SK-N-DZ (cell line): ENCODE measurements around the gene PIK3AP1. TPM values are rescaled to one million over a fixed set of nuclear protein-coding genes. Genes with fewer than 3 reads are reported as not detected.
"Not testable (repeated sequence)": the region's sequence is repeated elsewhere in the genome, so short reads cannot be mapped to it uniquely, and the experiment has no call there.

Experiments used
- DNase-seq: peaks from one replicate; pipeline ENCODE4 v3.0.0-alpha.2; 2015; ENCODE audit warnings: low spot score
- polyA plus RNA-seq, 2 experiments: library from polyadenylated mRNA; depleted of rRNA; stranded (reverse); fragments of >200 nt; gene quantifications; 2 replicates each; pipeline ENCODE4 v1.2.3, GENCODE V29; 2014

Gene PIK3AP1, protein sequence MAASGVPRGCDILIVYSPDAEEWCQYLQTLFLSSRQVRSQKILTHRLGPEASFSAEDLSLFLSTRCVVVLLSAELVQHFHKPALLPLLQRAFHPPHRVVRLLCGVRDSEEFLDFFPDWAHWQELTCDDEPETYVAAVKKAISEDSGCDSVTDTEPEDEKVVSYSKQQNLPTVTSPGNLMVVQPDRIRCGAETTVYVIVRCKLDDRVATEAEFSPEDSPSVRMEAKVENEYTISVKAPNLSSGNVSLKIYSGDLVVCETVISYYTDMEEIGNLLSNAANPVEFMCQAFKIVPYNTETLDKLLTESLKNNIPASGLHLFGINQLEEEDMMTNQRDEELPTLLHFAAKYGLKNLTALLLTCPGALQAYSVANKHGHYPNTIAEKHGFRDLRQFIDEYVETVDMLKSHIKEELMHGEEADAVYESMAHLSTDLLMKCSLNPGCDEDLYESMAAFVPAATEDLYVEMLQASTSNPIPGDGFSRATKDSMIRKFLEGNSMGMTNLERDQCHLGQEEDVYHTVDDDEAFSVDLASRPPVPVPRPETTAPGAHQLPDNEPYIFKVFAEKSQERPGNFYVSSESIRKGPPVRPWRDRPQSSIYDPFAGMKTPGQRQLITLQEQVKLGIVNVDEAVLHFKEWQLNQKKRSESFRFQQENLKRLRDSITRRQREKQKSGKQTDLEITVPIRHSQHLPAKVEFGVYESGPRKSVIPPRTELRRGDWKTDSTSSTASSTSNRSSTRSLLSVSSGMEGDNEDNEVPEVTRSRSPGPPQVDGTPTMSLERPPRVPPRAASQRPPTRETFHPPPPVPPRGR
- 0.31 and 0.59 TPM in 2 replicates for polyA plus RNA-seq (2014; cell fraction: cytosol; rRNA removed)
- 0.21 and 0.35 TPM in 2 replicates for polyA plus RNA-seq (2014; cell fraction: nucleus; rRNA removed)

DNA sequence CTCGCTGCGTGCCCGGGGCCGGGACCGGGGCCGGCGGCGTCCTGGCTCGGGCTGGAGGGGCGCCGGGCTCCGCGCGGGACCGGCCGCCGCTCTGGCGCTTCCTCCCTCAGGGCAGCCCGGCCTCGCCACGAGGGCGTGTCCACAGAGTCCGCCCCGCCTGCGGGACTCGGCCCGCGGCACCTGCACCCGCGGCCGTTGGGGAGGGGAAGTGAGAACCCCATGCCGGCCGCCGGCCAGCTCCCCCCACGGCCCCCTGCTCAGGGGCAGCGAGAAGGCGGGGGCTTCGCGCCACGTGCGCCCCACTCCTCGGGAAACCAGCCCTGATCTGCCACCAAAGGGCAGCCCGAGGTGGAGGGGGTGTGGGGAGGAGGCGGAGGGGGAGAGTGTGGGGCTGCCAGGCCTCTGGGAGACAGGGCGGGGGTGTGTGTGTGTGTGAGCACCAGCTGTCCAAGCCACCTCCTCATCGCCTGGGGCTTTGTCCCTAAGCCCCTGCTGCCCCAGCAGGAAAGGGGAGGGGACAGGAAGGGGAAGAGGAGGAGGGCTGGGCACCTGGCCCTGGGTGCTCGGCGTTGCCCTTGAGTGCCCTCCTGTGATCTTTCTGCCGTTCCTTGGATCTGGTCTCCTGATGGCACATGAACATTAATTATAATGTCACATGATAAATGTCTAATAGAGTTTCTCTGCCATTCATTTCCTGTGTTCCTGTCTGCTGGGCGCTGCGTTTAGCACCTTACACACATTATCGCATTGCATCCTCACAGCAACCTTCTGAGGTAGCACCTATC is at the start of gene PIK3AP1:
Gene PIK3AP1, minus strand, starts transcription at position 93 of the 785 bp plus-strand sequence. CDS start 120 bp downstream, outside the sequence.
- DNase-seq, result peak; percentile 26

DNA sequence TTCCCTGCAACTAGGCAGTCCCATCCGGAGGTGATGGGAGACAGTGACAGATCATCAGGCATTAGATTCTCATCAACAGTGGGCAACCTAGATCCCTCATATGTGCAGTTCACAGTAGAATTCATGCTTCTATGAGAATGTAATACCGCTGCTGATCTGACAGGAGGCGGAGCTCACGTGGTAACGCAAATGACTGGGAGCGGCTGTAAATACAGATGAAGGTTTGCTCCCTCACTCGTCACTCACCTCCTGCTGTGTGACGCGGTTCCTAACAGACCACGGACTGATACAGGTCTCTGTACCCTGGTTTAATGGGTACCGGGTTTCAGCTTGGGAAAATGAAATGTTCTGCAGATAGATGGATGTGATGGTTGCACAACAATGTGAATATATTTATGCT is 47.8 kb upstream of the PIK3AP1 start:
- no peak for DNase-seq

DNA sequence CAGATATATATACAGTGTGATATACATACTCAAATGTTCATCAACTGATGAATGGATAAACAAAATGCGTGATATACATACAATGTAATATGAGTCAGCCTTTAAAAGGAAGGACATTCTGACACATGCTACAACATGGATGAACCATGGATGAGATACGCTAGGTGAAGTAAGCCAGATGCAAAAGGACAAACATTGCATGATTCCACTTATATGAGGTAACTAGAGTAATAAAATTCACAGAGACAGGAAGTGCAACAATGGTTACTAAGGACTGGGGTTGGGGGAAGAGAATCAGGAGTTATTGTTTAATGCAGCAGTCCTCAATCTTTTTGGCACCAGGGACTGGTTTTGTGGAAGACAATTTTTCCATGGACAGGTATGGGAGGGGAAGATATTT is 47.3 kb upstream of the PIK3AP1 start:
- DNase-seq, result no peak

DNA sequence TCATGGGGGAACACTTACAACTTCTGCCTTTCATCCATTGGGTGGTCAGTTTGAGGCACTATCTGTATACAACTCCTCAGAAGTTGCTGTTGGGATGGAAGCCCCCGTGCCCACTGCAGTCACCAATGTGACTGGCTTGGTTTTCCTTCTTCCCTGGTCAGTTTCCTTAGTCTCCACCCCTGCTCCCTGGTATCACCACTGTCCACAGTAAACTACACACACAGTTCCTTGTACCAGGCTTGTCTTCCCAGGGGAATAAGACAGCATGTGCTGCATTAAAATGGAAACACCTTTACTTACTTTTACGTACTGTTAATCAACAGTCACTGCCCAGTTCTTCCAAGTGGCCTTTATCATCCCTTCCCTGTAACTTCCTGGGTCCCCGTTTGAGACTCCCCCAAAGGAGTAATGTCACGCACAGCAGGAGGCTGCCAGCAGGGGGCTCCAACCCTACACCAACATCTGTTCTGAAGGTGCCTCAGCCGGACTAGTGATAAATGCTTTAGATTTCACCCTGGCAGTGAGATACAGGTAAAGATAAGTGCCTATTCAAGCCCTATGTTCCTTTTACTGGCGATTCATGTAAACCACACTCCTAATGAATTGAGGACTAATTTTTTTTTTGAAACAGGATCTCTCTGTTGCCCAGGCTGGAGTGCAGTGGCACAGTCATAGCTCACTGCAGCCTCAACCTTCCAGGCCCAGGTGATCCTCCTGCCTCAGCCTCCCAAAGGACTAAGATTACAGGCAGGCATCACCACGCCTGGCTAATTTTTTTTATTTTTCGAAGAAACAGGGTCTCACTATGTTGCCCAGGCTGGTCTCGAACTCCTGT is 45.3 kb upstream of the PIK3AP1 start:
- peak; percentile 48 for DNase-seq

DNA sequence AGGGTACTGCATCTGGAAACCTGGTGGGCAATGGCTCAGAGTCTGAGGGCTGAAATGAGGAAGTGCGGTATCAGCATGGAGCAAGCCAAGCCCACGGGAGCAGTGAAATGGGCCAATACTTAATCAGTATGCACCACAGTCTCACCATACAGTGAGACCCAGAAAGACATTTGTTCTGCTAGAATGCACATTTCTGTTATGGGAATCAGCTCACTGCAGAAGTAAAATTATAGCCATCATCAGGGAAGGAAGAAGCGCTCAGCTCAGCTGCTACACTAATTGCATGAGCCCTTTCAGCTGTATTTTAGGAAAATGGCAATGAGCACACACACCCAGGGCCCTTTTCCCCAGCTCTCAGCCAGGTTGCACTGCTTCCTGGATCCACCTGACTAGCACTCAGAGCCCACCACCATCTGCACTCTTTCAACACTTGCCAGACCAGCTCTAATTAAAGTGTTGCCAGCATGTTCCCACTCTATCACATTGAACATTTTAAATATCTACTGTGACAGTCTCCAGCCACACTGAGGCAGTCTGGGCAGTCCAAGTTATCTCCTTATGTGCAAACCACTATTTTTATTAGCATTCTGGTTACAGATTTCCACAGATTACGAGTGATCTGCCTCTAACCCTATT is 44.2 kb upstream of the PIK3AP1 start:
- DNase-seq, result no peak

DNA sequence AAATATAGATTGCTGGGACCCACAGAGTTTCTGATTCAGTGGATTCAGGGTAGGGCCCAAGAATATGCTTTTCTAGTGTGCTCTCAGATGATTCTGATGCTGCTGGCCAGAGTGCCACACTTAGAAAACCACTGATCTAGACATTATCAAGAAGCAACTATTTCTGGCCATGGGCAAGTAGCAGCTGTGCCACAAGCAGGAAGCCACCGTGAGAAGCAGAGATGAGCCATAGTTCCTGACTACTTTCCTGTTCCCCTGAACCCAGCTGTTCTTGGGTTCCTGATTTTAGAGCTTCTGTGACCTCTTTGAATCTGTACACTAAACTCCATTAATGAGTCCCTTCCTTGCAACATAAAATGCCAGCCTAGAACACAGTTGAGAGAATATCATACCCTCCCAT is 38.1 kb upstream of the PIK3AP1 start:
- DNase-seq, result no peak

DNA sequence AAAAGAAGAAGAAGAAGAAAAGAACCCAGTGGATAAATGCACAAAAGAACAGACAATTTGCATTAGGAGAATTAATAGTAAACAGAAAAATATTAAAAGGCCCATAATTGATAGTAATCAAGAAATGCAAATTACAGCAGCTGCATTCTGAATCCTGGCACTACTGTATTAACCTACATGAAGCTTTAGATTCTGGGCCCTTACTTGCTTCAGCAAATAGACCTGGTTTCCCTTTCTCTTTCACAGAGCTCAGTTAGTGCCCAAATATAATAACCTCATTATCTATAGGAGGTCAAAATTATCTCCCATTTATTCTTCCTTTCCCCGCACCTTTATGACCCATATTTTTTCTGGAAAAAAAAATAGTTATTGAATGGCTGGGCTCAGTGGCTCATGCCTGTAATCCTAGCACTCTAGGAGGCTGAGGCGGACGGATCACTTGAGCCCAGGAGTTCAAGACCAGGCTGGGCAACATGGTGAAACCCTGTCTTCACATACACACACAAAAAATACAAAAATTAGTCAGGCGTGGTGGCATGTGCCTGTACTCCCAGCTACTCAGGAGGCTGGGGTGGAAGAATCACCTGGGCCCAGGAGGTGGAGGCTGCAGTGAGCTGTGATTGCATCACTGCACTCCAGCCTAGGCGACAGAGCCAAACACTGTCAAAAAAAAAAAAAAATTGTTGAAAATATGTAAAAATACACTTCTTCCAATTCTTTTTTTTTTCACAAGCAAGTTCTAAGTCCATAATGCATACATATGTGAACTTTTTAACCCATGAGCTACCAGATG is 36.0 kb upstream of the PIK3AP1 start:
- DNase-seq, result no peak

DNA sequence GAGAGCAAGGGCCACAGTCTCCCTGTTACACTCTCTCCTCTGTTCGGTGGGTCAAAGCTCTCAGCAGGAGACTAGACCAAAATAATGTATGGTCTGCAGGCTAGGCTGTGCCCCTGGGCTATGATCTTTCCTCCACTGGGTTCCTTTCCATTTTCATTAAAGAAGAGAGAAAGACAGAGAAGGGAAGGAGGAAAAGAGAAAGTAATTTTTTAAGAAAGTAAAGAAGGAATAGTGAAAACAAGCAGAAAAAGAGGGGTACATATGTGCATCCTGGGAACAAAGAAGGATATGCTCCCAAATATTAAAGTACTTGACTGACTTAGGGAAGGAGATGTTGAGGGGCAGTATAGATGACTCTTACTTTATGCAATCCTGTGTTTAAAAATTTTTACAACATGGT is 33.6 kb upstream of the PIK3AP1 start:
- no peak for DNase-seq

DNA sequence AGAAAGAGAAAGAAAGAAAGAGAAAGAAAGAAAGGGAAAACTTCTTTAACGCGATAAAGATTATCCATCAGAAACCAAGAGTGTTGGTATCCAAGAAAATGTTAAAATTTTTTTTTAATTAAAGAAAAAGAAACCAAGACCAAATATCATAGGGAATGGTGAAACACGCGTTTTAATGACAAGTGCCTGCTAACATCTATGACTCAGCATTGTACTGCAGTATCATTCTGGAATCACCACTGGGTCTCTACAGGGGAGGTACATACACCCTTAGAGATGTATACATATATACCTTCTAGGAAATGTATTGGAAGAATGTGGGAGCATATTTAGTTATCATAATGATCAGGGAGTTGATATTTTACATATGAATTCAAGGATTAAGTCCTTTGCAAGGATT is 32.1 kb upstream of the PIK3AP1 start:
- no peak for DNase-seq

DNA sequence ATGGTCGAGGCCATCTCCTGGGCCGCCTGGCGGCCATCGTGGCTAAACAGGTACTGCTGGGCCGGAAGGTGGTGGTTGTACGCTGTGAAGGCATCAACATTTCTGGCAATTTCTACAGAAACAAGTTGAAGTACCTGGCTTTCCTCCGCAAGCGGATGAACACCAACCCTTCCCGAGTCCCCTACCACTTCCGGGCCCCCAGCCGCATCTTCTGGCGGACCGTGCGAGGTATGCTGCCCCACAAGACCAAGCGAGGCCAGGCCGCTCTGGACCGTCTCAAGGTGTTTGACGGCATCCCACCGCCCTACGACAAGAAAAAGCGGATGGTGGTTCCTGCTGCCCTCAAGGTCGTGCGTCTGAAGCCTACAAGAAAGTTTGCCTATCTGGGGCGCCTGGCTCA is 30.0 kb upstream of the PIK3AP1 start:
- not testable (repeated sequence) for DNase-seq

DNA sequence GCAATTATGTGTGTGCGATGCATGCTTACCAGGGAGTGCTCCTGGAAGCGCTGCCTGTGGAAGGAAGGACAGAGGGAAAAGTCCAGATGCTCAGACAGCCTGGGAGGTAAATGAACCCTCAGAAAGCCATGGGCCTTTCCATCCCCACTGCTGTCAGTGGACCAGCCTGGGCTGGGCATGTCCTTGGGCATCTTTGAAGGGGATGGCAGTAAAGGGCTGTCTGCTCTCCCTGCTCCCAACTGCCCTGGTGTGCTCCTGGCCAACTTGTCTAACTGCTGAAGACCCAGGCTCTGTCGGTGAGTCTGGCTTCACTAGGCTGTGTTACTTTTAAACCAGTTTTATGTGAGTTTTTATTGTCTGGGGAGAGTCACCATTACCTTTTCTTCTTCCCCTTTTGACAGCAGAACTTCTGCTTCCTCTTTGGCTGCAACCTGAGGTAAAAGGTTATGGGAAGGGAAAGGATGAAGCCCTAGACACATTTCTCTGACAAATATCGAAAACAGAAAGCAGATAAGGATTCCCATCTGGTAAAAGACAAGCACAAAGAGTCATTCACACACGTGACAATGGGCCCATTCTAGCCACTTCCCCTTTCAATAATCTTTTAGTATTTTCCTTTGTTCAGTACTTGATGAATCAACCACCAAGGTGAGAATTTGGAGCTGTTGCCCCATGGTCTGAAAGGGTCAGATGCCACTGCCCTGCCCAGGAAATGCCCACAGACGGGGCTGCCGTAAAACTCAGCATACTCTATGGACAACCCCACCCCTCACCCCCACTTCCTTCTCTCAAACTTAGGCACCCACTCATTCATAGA is 27.6 kb upstream of the PIK3AP1 start:
- no peak for DNase-seq

DNA sequence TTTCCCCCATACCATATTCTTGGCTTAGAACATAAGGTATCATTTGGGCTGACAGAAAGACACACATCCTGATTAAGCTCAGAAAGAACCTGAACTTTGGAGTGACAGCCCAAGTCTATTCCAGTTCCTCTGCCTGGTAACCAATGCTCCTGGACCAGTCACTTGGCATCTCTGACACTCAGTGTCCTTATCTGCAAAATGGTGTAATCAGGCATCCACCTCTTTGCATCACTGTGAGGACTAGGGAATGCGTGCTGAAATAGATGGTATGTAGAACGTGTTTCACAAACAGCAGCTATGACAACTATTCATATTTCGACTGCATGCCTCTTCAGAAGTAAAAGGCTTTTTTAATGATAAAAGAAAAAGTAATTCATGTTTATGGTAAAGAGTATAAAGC is 26.2 kb upstream of the PIK3AP1 start:
- DNase-seq, result no peak

DNA sequence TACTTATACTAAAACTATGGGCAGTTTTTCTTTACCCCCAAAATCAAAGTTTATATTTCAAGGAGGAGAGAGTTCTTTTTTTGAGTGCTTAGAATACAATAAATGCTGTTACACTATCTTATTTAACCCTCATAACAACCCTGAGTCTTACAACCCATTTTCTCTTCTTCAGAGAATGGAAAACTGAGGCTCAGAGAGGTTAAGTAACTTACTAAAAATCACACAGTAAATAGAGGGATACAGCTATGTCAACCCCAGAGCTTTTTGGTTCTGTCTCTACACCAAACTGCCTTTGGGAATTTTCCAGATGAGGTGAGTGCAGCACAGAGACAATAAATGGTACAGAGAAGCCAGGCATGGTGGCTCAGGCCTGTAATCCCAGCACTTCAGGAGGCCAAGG is 25.6 kb upstream of the PIK3AP1 start:
- no peak for DNase-seq

DNA sequence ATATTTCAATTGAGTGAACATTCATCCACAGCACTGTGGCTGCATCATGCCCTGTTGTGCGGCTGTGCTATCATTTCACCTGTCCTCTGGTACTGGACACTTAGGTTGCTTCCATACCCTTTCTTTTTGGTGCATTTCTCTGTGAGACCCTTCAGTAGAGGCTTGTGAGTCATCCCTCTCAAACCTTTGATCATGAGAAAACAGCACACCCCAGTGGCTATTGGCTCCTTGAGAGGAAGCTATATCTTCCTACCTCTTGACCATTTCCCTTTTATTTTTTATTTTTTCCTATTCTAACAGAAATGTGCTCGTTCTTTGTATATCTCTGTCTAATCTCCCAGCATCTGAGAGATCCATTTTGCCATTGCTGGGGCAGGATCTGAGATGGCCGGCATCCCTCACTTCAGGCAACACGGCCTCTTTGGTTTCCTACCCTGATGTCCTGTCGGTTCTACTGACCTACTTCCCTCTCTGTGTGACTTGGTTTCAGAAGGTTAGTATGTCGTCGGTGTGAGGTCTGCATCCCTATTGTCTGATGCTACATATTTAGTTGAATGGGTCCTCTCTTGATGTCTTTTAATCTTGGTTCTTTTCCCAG is 23.8 kb upstream of the PIK3AP1 start:
- no peak for DNase-seq

DNA sequence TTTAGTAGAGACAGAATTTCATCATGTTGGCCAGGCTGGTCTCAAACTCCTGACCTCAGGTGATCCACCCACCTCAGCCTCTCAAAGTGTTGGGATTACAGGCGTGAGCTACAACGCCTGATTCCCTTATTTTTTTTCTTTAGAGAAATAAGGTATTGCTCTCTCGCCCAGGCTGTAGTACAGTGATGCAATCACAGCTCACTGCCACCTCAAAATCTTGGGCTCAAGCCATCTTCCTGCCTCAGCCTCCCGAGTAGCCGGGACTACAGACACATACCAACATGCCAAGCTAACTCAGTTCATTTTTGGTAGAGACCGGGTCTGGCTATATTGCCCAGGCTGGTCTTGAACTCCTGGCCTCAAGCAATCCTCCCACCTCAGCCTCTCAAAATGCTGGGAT is 21.2 kb upstream of the PIK3AP1 start:
- DNase-seq, result not testable (repeated sequence)

DNA sequence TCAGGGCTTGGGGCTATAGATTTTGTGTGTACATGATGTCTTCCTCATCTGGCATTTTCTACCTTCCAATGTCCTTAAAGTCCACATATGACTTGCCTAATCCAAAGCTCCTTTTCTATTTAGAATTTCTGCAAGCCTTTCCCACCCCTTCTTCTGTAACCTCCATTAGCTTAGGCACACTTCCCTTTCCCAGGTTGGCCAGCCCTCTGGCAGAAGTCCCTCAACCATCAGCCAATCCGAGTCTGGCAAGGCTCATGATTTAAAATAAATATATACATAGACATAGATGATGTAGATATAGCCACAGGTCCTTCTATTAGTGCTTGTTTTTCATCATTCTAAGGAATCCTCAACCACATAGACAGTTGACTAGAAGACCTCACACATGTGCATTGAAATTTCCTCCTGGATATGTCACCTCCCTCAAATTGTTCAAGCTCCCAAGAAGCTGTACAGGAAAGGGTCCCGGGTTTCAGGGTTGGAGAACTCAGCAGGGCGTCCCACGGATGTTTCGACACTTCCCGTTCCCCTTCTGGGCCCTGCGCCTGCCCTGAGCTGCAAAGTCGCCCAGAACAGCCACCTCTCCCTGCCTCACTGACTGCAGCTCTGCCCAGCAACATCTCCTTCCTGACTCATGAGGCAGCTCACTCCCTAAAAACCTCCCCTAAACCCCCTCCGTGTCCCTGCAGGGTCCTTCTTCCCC is 20.4 kb upstream of the PIK3AP1 start:
- no peak for DNase-seq

DNA sequence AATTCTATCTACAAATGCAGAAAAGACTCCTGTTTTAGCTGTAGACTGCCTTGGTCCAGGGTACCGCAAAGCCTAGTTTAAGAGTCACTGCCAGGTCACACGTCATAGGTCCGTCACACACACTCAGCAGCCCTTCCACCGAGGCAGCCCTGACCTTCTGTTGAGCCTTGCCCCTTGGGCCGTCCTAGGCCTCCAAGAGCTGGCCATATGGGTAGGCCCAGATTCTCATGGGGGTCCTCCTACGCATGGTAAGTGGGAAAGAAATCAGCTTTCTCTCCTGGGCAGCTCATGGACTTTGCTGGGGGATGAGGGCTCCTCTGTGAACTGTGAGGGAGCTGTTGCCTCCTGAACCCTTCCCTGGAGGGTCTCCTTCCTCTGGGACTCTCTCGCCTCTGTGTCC is 19.8 kb upstream of the PIK3AP1 start:
- DNase-seq, result no peak
